Measurements from ENCODE around the gene ZRANB2. TPM values are rescaled to one million over a fixed set of nuclear protein-coding genes. Genes with fewer than 3 reads are reported as not detected.

Gene ZRANB2
- total and polyA plus RNA-seq, 10 of the 15 experiments (the other 5 are each of a cell fraction or from before 2014, with no cell fraction given) = 68.4 to 189 (median 138) TPM

- TF ChIP-seq CUX1 (IDR thresholded peaks at IDR 0.05; ENCODE audit: insufficient replicate concordance, low read depth, low read length) (no peak), BRCA1 (IDR thresholded peaks at IDR 0.05; ENCODE audit: low read depth, low read length) (no peak), NFYB (IDR thresholded peaks at IDR 0.05; ENCODE audit: insufficient read depth, low read depth, low read length) (no peak), BCL3 (IDR thresholded peaks at IDR 0.05; ENCODE audit: borderline replicate concordance, insufficient read depth, low read depth, low read length, poor library complexity, severe bottlenecking) (peak; percentile 59), MTA2 (IDR thresholded peaks at IDR 0.05; ENCODE audit: low read depth) (no peak), CBFB (IDR thresholded peaks at IDR 0.05; ENCODE audit: low read depth) (0 out of 2 replicates have a peak, but pooled peaks have one; percentile 11), POLR2AphosphoS2 (IDR thresholded peaks at IDR 0.05; ENCODE audit: low read depth, low read length) (peak; percentile 9; the same call in 1 of the 2 replicates), RB1 (IDR thresholded peaks at IDR 0.05; ENCODE audit: borderline replicate concordance) (no peak), TCF7 (IDR thresholded peaks at IDR 0.05; ENCODE audit: borderline replicate concordance) (no peak), SP1 (IDR thresholded peaks at IDR 0.05; ENCODE audit: low read depth, low read length) (no peak), HSF1 (IDR thresholded peaks at IDR 0.05; ENCODE audit: low read depth, low read length) (no peak), NKRF (conservative IDR thresholded peaks at IDR 0.05) (no peak), HCFC1 (IDR thresholded peaks at IDR 0.05; ENCODE audit: low read length) (no peak), POLR2A (IDR thresholded peaks at IDR 0.05; ENCODE audit: low read depth, low read length) (peak; percentile 77), IRF4 (IDR thresholded peaks at IDR 0.05; ENCODE audit: low read depth, low read length) (no peak), YY1 (IDR thresholded peaks at IDR 0.05; ENCODE audit: low read depth, low read length) (no peak), RAD21 (IDR thresholded peaks at IDR 0.05; ENCODE audit: insufficient read depth, low read depth, low read length) (no peak), BHLHE40 (IDR thresholded peaks at IDR 0.05; ENCODE audit: borderline replicate concordance in 1 of 2, low read depth in 2 of 2, low read length in 1 of 2) (no peak), IRF3 (IDR thresholded peaks at IDR 0.05) (no peak)
Measured at GRCh38 chr1:71054281-71054731, 26.5 kb downstream of the ZRANB2 start (continued).

All from GM12878 (cell line).